HG03432 (cell line): Measurements from ENCODE around the gene MAP2K4.
"Not testable (repeated sequence)": the region's sequence is repeated elsewhere in the genome, so short reads cannot be mapped to it uniquely, and the experiment has no call there.

Experiments
- ATAC-seq: cut with Tn5 transposase; IDR thresholded peaks from one replicate; pipeline ENCODE4 v1.9.1; 2021; ENCODE audit warnings: mild to moderate bottlenecking, moderate library complexity; ENCODE audit not compliant: unreplicated experiment

Gene MAP2K4

GRCh38 chr17:12020642-12021622 lies at the start of gene MAP2K4:
TSS of gene MAP2K4 (plus strand) at chr17:12020877. CDS start at chr17:12020887, 10 bp downstream.
- ATAC-seq = peak; percentile 95

GRCh38 chr17:11972741-11973140 lies 47.9 kb upstream of the MAP2K4 start:
- ATAC-seq = not testable (repeated sequence)

GRCh38 chr17:11979795-11980194 lies 40.9 kb upstream of the MAP2K4 start:
- ATAC-seq = no peak

- no peak for ATAC-seq
These were observed 39.9 kb upstream of the MAP2K4 start for GRCh38 chr17:11980813-11981212.

- no peak for ATAC-seq
These were observed 38.8 kb upstream of the MAP2K4 start for GRCh38 chr17:11981862-11982261.

GRCh38 chr17:11986179-11986941 lies 34.3 kb upstream of the MAP2K4 start:
- no peak for ATAC-seq

DNA sequence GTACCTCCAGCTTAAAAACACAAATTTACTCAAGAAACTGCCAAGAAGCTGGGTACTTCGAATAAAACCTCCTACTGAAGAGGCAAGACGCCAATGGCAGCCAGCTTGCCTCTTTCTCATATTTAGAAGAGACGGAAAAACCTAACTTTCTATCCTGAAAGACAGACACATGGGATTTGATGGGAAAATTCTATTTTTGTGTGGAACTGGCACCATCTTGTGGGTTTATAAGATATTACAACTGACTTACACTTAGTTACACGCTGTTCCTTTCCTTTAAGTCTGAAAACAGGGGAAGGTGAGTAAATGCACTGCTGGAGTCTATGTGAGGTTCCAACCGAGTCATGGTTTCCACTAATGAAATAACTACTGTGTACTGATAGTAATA lies 33.7 kb upstream of the MAP2K4 start:
- no peak for ATAC-seq

- no peak for ATAC-seq
These were observed 30.2 kb upstream of the MAP2K4 start for GRCh38 chr17:11990363-11990983.

DNA sequence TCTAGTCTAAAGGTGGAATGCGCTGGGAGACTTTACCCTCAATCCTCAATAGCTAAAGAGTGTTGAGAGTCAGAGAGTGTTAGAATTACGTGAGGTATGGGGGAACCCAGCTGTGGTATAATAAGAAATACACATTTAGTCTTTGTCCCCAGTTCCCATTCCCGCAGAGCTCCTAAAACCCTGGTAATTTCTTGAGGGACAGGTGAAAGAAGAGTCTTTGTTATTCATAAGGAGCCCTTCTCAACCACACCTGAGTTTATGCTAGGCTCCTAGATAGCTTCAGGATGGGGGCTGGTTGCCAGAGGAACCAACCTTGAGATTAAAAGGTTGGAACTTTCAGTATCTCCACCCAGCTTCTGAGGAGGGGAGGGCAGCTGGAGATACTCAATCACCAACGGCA lies 29.2 kb upstream of the MAP2K4 start:
- ATAC-seq = no peak

DNA sequence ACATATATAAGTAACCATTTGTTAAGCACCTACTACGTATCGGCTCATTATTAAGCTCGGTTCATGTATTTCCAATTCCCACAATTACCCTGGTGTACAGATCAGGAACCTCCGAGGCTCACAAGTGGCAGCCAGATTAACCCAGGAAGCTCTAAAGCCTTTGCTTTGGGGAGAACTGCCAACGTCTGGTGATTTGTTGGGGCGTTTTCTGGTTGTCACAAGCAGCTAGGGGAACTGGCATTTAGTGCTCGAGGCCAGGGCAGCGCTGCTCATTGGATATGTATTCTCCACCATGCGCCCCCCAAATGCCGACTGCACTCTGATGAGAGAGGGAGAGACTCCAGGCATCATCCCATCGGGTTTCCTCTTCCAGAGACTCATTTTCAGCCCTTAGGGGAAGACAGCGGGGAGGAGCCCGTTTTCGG lies 23.9 kb upstream of the MAP2K4 start:
- ATAC-seq = peak; percentile 41

DNA sequence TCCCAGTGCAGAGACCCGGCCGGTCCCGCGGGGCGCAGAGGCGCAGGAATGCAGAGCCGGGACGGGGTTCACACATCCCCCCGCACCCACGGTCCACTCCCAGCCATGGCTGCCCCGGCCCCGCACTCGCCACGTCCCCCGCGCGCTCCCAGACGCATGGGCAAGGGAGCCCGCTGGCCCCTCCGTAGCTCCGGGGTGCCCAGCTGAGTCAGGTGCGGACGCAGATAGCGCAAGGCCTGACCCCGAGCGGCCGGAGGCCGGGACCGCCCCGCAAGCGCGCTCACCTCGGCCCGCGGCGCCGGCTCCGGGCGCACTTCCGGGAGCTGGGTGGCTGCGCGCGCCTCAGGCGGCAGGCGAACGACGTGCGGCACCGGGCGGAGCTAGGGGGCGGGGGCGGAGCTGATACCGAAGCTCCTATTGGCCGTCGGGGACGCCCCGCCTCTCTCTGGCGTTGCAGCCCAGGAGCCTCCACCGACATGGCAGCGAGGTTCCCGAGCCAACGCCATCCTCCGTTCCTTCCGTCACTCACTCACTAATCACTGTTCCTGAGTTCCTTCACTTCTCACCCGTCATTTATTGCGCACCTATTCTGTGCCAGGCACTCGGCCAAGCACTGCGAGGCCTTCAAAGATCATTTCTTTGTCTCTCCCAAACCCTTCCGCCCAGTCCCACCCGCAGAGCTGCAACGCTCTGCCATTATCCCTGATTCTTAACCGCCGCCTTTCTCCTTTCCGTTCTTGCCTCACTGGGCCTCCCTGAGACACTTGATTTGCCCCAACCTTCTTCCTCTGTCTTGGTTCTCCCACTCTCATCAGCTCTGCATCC lies 23.3 kb upstream of the MAP2K4 start, which contains the start of gene ZNF18:
TSS of gene ZNF18 (minus strand) at position 329 of the 825 bp plus-strand sequence. CDS start 4,646 bp downstream, outside the sequence.
- ATAC-seq = peak; percentile 97

DNA sequence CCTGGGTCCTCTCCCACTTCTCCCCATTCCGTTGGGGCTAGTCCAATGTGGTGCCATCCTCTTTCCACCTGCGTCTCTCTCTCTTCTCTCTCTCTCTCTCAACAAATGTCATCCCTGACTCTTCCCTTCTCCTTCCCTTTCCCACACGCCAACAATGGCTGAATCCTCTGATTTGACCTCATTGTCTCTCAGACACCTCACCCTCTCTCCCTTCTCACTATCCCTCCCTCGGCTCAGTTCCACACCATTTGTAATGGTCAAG lies 22.8 kb upstream of the MAP2K4 start:
- no peak for ATAC-seq

GRCh38 chr17:11999696-12000095 lies 21.0 kb upstream of the MAP2K4 start:
- no peak for ATAC-seq

DNA sequence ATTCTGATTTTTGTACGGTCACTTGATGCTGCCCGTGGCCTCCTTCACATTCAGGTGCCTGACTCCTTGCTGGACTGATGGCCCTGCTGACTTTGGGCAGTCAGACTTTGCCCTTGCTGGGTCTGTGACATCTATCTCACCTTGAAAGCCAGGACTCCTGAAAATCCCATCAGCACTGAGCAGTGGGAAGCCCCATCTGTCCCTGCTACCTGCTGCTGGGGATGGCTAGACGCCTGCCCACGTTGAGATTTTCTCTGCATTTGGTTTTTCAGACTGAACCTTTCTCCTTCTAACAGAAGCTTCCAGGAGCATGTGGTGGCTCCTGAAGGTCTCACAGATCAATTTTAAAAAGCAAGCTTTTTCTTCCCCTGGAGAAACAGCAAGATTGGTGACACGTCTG lies 13.2 kb upstream of the MAP2K4 start:
- ATAC-seq = no peak

DNA sequence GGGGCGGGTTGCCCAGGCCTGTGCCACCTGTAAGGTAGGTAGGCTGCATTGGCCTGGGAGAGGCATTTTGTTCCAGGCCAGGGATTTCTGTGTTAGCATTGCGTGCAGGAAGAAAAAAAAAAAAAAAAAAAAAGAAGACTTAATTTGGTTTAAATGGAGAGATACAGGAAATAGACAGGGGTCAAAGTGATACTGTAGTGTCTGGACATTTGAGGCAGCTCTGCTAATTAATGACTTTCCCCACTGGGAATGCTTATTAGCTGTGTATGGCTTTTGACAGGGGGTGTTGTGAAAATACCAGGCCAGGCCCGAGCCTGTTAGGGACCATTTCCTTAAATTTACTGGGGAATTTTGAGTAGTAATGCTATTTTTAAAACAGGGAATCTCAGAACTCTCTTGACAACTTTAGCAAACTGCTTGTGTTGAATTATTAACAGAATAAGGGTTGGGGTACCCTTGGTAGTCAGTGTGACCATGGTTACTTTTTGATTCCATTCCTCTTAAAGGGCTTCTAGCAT lies 1.0 kb downstream of the MAP2K4 start:
- no peak for ATAC-seq

DNA sequence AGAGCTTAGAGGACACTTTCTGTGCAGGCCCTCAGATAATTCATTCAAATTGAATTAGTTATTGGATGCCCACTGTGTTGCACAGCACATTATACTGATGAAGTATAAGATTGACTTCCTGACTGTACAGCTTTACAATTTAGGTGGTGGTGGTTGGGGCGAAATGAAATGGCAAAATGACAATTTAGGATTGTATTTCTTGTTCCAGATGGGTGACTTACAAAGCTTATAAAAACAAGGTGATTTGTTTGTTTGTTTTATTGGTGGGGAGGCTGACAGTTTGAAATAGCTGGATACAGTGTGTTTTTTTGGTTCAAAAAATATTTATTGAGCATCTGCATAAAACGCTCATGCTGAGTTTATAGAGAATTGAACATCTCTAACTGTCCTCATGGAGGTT lies 1.6 kb downstream of the MAP2K4 start:
- ATAC-seq = no peak

DNA sequence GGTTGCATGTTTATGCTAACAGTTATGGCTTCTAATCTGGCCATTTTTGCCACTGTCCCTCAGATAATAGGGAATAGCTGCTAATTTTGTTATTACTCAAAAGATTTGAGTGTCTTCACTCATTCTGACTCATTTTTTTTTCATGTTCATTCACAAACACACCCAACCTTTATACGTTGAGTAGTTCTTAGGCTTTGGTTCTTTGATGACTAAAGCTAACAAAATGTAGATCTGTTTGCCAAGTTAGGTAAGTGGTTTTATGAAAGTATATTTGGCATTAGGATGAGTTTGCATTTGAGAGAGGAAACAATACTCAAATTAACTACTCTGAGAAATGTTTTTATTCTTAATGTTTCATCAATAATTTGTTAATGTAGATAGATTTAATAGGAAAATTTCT lies 3.6 kb downstream of the MAP2K4 start:
- ATAC-seq = no peak

GRCh38 chr17:12027658-12028057 lies 7.0 kb downstream of the MAP2K4 start:
- ATAC-seq = no peak

DNA sequence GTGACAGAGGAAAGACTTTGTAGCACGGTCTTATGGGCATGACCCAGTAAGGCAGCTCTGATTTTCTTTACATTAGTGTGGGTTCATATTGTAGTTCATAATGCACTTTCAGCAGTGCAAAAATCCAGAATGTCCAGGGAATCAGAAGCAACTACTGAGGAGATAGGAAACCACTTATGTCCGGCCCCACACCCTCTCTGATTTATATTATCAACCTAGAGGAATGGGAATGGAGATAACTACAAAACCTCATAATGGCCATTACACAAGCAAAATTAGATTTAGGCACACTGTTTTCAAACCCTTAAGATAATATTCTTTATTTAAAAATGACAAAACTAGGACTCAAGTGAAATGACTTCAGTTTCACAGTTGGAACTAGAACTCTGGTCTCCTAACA lies 7.9 kb downstream of the MAP2K4 start:
- ATAC-seq = no peak

DNA sequence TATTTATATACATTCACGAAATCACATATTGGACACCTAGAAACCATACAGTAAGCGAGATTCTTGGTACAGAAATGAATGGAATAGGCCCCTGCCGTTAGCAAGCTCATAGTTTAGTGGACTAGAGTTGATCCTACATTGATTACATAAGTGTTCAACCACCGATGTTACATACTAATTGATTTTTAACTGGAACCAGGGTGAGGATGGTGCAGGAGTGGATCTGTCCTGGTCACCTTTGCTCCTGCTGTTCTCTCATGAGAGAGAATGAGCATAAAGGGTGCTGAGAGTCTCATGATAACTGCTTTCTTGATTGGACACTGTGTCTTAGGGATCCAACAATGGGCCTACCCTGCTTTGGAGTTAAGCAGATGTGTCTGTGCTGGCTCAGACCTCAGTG lies 13.9 kb downstream of the MAP2K4 start:
- ATAC-seq = no peak
